Bronchial epithelial cell (primary cell): ENCODE results near the gene POLR3H. TPM values are rescaled to one million over a fixed set of nuclear protein-coding genes. Genes with fewer than 3 reads are reported as not detected.
"Not testable (repeated sequence)": the region's sequence is repeated elsewhere in the genome, so short reads cannot be mapped to it uniquely, and the experiment has no call there.

Experiments used
- DNase-seq: peaks from one replicate; pipeline ENCODE4 v3.0.0-alpha.2; 2010; ENCODE audit warnings: low read depth
- FAIRE-seq: peaks from 2 replicates; lab custom pipeline; 2011; peaks lifted over from hg19 to GRCh38; lab: Jason Lieb, UNC
- H3K27me3 ChIP-seq: 2 replicates; pipeline ENCODE4 v1.5.1; 2011; ENCODE audit warnings: low read length; ENCODE audit not compliant: control insufficient read depth, insufficient read depth
- H3K36me3 ChIP-seq: 2 replicates; pipeline ENCODE4 v1.5.1; 2011; ENCODE audit warnings: low read length; ENCODE audit not compliant: control insufficient read depth, insufficient read depth
- H3K4me3 ChIP-seq: 2 replicates; pipeline ENCODE4 v1.5.1; 2011; ENCODE audit warnings: mild to moderate bottlenecking, low read depth, low read length, control low read depth
- CTCF ChIP-seq: IDR thresholded peaks from 2 replicates; pipeline ENCODE4 v1.5.1; 2011; ENCODE audit warnings: mild to moderate bottlenecking, moderate library complexity, low read length, control low read depth, inconsistent platforms; ENCODE audit not compliant: insufficient read depth, severe bottlenecking
- total RNA-seq: library from RNA; depleted of rRNA; stranded (reverse); fragments of >200 nt; gene quantifications from 2 replicates; pipeline ENCODE4 v1.2.1, GENCODE V29; 2014

POLR3H gene
- total RNA-seq, 1 donor from 2014 or later = 28.2 TPM

GRCh38 chr22:41563051-41563711, 18.9 kb upstream of the POLR3H start:
- H3K4me3 ChIP-seq = no peak overlapping the region
- FAIRE-seq = no peak
- no peak for TF ChIP-seq CTCF
- H3K27me3 ChIP-seq = peaks cover 10% of the 10 kb centered on the region
- peak; percentile 56 for DNase-seq
- H3K36me3 ChIP-seq = no peaks in the 10 kb centered on the region

GRCh38 chr22:41562461-41562860, 18.2 kb upstream of the POLR3H start:
- Histone ChIP-seq H3K27me3 (peaks cover 10% of the 10 kb centered on the region), H3K36me3 (no peaks in the 10 kb centered on the region), H3K4me3 (no peak overlapping the region)
- DNase-seq (no peak), FAIRE-seq (no peak)
- no peak for TF ChIP-seq CTCF

- FAIRE-seq (no peak), DNase-seq (no peak)
- no peak for TF ChIP-seq CTCF
- Histone ChIP-seq H3K4me3 (no peak overlapping the region), H3K36me3 (no peaks in the 10 kb centered on the region), H3K27me3 (peaks cover 10% of the 10 kb centered on the region)
These were observed 17.5 kb upstream of the POLR3H start for GRCh38 chr22:41561788-41562187.

GRCh38 chr22:41561335-41561734, 17.1 kb upstream of the POLR3H start:
- FAIRE-seq (no peak), DNase-seq (no peak)
- Histone ChIP-seq H3K36me3 (no peaks in the 10 kb centered on the region), H3K4me3 (no peak overlapping the region), H3K27me3 (peaks cover 10% of the 10 kb centered on the region)
- no peak for TF ChIP-seq CTCF

- H3K4me3 ChIP-seq = no peak overlapping the region
- no peaks in the 10 kb centered on the region for H3K36me3 ChIP-seq
- peaks cover 10% of the 10 kb centered on the region for H3K27me3 ChIP-seq
- no peak for TF ChIP-seq CTCF
- DNase-seq (no peak), FAIRE-seq (no peak)
These were observed 15.8 kb upstream of the POLR3H start for GRCh38 chr22:41560095-41560471.

GRCh38 chr22:41558241-41558630, 14.0 kb upstream of the POLR3H start:
- not testable (repeated sequence) for FAIRE-seq, DNase-seq, H3K36me3 ChIP-seq, H3K4me3 ChIP-seq
- peaks cover 10% of the 10 kb centered on the region for H3K27me3 ChIP-seq
